D721Med (cell line): ENCODE results near the gene FAM107A.

Experiments used
- DNase-seq: peaks from one replicate; pipeline ENCODE4 v3.0.0; 2011; ENCODE audit warnings: low spot score; ENCODE audit not compliant: insufficient read length
- FAIRE-seq: peaks from 2 replicates; lab custom pipeline; 2011; peaks lifted over from hg19 to GRCh38; lab: Jason Lieb, UNC
- TF ChIP-seq, protein P1 (sequence below): IDR thresholded peaks from 2 replicates; pipeline ENCODE4 v1.5.1; 2012; ENCODE audit warnings: mild to moderate bottlenecking, control low read depth; ENCODE audit not compliant: insufficient read depth; ENCODE audit errors: missing control alignments

FAM107A gene, protein sequence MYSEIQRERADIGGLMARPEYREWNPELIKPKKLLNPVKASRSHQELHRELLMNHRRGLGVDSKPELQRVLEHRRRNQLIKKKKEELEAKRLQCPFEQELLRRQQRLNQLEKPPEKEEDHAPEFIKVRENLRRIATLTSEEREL

DNA sequence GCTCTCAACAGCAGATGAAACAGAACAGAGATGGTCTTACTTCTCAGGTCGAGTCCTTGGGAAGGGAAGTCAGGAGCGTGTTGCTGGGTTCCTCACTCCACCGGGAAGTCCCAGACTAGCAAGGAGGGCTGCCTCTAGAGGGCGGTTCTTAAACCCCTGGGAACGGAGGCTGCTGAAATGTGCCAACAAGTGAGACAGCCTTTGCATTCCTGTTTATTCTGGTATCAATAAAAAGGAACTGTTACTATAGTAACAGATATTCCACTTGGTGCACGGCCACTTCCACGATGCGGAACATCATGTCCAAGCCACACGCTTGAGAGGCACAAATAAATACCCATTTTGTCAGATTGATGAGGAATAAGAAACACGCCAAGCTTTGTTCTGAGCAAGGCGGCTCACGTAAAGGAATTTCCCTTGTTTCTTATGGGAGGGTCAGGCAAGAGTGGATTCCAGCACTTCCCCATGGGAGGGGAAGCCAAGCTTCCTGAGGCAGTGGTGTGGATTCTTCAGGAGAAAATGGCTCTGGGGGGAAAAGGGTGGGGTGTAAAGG, at the start of gene FAM107A:
FAM107A (minus strand) TSS at position 123 of the 553 bp plus-strand sequence. CDS start 7,531 bp downstream, outside the sequence.
- TF ChIP-seq, protein P1, sequence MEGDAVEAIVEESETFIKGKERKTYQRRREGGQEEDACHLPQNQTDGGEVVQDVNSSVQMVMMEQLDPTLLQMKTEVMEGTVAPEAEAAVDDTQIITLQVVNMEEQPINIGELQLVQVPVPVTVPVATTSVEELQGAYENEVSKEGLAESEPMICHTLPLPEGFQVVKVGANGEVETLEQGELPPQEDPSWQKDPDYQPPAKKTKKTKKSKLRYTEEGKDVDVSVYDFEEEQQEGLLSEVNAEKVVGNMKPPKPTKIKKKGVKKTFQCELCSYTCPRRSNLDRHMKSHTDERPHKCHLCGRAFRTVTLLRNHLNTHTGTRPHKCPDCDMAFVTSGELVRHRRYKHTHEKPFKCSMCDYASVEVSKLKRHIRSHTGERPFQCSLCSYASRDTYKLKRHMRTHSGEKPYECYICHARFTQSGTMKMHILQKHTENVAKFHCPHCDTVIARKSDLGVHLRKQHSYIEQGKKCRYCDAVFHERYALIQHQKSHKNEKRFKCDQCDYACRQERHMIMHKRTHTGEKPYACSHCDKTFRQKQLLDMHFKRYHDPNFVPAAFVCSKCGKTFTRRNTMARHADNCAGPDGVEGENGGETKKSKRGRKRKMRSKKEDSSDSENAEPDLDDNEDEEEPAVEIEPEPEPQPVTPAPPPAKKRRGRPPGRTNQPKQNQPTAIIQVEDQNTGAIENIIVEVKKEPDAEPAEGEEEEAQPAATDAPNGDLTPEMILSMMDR: no peak
- DNase-seq (no peak), FAIRE-seq (no peak)

DNA sequence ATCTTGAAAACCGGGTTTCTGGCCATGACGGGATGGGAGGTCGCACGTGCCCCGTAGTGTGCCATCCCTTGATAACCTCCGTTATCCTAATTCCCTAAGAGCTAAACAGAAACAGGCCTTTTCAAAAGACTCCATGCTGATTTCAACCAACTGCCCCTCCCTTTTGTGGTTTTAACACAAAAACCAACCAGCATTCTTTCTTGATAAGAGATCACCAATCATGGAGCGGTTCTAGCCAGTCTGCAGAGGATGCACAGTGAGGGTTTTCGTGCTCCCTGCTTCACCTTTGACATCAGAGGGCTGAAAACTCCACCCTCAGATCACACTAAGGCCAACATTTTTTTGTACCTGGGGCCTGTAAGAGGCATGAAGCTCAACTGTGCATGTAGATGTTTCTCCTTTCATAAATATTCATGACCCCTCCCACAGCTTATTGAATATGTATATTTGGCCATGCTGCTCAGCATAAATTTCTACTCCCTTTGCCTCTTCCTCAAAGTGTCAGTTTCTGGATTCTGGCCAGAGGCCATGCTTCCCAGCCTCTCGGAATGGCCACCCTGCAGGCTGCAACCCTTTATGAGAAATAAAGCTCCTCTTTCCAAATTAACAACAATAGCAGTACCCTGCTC, 48.1 kb upstream of the FAM107A start:
- no peak for DNase-seq
- TF ChIP-seq, protein P1: no peak
- FAIRE-seq: no peak

DNA sequence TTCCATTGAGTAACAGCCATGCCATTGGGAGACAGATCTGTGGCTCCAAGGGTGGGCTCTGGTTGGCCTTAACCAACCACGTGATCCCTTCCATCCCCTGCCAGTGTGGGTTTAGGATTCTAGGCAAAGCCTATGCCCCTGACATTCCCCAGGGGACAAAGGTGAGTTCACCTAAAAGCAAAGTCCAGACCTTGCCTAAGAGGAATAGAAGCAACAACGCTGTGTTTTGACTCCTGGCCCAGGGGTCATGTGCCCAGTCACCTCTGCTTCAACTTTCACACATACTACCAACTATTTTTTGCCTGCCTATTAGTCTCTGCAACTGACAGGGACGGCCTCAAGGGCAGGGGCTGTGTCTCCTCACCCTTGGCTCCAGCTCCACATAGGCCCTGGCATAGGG, 47.4 kb upstream of the FAM107A start:
- FAIRE-seq: no peak
- DNase-seq: no peak
- TF ChIP-seq, protein P1: no peak

DNA sequence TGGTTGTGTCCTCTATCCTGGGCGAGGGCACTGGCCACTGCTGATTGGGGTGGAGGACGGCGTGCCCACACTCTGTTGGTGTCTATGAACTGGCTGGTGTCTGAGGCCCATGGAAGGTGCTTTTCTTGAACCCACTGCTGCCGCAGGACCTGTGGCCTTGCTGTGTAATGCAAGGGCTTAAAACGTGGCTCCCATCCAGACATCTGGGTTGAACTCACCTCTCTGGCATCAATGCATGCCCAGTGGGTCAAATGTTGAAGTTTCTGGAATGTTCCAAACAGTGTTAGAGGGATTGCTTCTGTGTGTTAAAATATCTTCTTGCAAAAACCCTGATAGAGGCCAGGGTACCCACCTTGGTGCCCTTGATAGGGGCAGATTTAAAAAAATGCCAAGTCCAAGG, 46.8 kb upstream of the FAM107A start:
- no peak for DNase-seq
- no peak for FAIRE-seq
- TF ChIP-seq, protein P1: no peak

DNA sequence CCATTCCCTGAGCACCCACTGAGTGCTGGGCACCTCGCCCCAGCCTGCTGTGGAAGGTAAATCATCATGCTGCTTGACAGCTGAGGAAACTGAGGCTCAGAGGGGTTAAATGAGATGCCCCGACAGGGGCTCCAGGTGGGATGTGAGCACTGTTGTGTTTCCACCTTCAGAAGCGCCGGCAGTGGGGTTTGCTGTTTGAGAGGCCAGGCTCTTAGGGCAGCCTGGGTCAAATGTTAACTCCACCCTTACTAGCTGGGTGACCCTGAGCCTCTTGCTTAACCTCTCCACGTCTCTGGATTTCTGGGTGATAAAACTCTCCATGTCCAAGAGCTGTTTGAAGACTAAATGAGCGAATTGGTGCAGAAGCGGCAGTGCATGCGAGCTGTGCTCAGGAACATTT, 46.3 kb upstream of the FAM107A start:
- TF ChIP-seq, protein P1: no peak

DNA sequence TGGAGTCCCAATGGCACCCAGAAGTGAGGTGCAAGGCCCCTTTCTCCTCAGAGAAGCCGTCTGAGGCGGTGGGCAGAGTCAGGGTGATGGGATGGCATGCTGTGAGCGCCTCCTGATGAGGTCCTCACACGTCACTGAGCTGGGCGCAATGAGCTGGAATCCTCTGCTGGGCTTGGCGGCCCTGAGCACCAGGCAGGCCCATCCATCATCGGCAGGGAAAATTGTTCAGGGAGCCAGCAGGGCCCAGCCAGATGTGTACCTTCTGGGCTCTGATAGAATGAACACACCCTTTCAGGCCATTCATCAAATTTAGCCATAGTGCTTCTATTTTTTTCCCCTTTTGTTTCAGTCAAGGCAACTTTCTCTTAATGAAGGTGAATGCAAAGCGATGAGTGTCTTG, 45.7 kb upstream of the FAM107A start:
- FAIRE-seq (no peak), DNase-seq (no peak)
- TF ChIP-seq, protein P1: no peak

More for the DNA sequence above, 46.3 kb upstream of the FAM107A start:
- no peak for FAIRE-seq
- no peak for DNase-seq

DNA sequence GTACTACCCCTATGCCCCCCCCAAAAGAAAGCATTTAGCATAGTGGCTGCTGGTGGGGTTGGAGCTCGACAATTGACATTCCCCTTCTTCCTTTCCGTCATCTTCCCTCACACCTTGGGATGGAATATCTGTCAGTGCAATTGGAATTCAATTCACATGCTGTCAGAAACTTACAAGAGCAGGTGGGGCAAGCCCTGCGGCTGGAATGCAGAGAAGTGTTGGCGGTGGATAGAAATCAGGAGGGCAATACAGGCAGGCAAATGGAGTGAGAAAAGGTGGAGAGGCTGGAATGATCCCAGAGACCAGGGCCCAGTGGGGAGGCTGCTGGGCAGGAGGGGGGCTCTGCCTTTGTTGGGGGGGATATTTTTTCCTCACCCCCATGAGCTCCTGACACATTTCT, 45.2 kb upstream of the FAM107A start:
- TF ChIP-seq, protein P1: no peak
- DNase-seq (no peak), FAIRE-seq (no peak)
